GM18507 (cell line): ENCODE data around the gene RPTOR.

Experiments used
- DNase-seq: peaks from one replicate; pipeline ENCODE4 v3.0.0; 2011; ENCODE audit warnings: low read depth; ENCODE audit not compliant: insufficient read length; ENCODE audit errors: extremely low spot score
- FAIRE-seq: peaks from 2 replicates; lab custom pipeline; 2011; peaks lifted over from hg19 to GRCh38; lab: Jason Lieb, UNC

Gene RPTOR

DNA sequence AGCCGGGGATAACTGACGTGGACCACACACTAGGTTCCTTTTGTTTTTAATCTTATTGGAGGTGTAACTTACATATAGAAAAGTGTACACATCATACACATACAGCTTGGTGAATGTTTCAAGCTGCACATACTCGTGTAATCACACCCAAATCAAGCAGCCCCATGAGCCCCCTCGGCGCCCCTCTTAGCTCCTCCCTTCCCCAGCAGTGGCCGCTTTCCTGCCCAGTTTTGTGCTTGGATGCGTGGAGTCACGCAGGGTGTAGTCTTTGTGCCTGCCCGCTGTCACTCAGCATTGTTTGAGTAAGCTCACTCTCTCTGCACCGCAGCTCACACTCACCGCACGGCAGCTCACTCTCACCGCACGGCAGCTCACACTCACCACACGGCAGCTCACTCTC, 295.3 kb downstream of the RPTOR start:
- no peak for FAIRE-seq
- no peak for DNase-seq

DNA sequence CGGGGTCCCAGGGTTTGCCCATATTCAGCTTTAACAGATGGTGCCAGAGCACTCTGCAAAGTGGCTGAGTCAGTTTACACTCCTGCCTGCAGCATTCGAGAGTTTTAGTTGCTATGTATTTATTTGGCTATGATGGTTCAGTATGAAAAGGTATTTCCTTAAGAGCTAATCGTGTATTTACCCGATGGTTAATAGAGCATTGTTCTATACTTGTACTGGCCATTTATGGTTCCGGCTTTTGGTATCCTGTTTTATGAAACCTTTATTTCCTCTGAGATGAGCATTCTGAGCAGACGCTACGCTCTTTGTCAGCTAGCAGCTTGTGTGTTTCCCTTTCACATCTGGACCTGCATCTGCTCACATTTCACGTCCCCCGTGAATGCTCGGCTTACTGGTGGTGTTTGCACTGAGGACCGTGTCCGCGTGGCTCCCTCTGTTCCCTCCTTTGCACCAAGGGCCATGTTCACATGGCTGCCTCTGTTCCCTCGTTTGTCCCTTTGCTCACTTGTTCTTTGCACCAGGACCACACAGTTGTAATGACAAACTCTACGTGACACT, 297.9 kb downstream of the RPTOR start:
- FAIRE-seq (no peak), DNase-seq (no peak)

DNA sequence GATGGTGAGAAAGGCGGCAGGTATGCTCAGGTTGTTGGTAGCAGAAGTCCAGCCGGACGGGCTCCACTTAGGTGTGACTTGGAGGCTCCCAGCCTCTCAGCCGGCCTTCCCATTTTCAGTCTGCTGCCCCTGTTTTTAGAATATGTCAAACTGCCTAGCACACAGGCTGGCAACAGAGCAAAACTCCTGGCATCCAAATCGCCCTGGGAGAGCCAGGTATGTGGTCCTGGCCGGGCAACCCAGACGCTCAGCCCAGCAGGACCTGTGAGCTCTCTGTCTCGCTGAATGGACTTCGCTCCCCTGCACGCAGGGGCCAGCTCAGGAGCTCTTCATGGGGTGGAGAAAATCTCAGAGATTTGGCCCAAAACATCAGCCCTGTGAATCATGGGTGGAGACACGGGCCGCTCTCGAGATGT, 299.1 kb downstream of the RPTOR start:
- no peak for DNase-seq
- FAIRE-seq: no peak

DNA sequence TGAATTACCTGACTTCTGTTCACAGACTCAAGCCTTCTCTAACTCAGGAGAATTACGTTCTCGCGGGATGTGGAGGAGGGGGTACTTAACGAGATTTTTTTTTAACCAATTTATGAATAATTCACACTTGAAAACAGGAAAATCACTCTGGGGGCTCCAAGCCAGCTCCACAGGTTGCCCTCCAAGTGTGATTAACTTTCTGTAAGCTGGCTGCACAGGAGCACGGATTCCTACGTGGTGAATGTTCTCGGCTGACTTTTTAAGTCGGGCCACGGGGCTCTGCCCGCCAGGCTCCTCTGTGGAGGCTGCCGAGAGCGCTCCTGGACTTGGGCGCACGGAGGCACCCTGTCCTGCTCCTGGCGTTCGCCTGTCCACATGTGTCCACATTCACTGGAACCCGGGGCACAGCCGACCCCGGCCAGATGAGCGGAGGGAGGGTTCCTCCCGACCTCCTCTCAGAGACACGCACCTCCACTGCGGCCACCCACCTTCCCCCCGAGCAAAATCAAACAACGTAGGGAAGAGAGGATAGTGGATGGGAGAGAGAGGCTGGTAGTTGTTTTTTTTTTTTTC, 299.9 kb downstream of the RPTOR start:
- no peak for FAIRE-seq
- no peak for DNase-seq

DNA sequence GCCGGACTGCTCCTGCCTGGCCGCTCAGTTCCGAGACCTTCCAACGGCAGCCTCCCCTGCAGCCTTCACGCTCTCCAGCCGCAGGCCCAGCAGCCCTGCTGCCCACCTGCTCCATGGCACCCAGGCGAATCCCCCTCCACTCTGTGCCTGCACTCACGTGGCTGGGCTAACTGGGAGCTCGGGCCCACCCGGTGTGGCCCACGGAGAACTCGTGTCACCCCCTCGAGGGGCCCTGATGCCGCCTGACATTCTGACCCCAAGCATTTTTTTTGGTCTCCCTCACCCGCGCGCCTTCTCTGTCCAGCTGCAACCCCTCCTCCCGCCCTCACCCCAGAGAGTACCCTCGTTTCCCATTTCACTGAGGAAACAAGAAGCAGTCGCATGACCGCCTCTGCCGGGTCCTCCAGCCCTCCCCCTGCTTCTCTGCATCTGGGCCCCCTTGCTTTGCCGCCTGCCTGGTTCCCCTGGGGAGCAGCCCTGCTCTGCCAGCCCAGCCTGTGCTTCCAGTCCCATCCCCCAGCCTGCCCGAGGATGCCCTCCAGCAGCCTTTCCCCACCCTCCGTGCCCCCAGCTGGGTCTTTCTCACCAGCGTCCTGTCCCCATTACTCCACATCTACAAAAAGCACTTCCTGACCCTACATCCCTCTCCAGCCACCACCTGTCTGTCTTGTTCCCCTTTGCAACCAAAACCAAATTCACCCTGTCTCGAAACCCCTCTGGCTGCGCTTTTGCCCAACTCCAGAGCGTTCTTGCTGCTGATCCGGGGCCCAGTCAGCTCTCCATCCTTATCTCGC, 300.6 kb downstream of the RPTOR start:
- no peak for FAIRE-seq
- no peak for DNase-seq

DNA sequence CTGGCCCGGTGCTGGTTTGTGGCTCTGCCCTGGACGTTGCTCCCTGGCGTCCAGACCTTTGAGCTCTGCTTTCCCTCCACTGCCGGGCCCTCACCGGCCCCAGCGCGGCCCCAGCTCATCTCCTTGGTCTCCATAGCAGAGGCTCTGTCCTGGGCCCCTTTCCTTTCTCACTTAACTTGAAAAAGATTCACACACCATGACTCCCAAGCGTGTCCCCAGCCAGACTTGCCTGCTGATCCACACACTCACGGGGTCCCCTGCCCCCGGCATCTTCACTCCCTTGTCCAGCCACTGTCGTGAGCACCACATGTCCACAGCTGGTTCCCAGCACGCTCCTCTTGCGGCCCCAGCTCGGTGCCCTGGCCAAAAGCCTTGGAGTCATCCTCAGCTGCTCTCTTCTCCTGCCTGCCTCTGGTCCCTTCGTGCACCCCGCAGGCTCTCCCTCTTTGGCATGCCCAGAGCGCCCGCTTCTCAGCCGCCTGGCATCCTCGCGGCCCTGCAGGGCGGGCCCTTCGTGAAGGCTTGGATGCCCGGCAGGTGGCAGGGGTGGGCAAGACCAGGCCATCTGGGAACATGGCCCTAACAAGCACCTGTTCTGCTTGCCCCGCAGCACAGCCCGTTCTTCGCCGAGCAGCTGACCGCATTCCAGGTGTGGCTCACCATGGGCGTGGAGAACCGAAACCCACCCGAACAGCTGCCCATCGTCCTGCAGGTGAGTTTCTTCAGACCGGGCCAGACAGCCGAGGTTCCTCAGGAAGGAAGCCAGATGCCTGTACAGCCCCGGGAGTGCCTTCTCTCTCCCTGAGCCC, 301.4 kb downstream of the RPTOR start:
- no peak for DNase-seq
- no peak for FAIRE-seq

DNA sequence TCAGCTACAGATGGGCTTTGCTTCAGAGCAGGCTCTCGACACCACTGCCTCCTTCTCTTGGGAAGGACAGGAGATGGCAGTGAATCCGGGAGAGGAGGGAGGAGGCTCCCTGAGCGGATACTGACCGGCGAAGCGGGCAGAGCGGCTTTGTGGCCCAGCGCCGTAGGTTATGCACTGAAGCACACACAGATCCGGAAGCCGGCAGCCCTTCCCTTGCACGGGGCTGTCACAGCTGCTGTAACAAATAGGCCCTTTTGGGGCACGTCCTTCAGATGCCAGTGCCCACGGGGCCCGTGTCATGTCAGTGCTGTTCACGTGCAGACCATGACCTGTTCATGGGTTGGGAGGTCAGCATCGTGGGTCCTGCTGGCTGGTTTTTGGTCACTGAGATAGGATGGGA, 302.3 kb downstream of the RPTOR start:
- DNase-seq: no peak
- no peak for FAIRE-seq

DNA sequence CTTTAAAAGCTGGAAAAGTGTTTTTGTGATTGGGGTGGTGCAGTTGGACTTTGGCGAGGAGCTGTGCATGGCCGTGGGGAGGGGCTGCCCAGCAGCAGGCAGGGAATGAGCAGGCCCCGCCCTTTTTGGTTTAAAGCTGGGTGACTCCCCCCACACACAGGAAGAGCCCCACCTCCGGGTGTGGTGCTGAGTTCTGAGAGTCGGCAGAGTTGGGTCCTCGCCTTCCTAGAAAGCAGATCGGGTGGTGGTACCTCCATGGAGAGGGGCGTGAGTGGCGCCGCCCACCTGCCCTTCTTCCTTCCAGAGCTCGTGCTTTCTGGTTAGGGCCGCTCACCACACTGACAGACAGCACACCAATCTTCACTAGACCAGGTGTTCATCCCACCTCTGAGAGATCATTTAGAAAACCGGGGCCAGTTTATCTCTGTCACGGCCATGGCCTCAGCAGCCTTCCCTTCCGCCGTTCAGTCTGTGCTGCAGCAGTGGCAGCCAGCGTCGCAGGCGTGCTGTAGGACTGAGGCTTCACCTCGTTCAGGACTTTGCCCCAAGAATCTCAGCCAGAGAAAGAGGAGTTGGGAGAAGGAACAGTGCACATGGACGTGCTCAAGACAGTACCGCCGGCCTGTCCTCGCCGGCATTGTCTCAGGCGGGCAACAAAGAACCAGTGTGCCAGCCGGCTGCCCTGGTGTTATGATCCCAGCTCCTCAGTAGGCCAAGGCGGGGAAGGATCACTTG, 303.0 kb downstream of the RPTOR start:
- DNase-seq (no peak), FAIRE-seq (no peak)

DNA sequence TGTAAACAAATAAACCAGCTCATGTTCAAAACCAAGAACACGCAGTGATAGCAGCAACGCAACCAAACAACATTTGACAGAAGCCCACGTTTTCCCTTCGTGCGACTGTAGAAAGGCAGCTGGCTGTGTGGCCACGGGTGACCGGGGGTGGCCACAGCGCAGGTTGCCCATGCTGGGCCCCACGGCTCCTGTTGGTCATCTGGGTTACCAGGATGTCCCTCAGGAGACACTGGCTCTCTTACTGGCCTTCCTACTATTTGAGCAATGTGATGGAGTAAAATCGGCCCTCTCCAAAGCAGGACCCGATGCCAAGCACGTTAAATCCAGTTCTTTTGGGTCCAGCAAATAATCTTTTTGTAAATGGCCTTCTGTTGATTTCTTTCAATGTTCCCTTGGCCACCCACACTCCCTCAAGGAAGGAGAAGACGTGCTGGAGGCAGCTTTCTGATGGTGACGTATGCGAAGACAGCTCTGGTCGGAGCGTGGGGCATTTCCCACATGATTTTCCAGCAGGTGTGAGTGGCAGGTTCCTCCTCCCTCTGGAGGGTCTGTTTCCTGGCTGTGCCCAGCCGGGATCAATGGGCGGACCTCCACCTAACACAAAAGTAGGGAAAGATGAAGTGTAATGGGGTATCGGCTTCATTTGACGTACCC, 303.9 kb downstream of the RPTOR start:
- DNase-seq (no peak), FAIRE-seq (no peak)

DNA sequence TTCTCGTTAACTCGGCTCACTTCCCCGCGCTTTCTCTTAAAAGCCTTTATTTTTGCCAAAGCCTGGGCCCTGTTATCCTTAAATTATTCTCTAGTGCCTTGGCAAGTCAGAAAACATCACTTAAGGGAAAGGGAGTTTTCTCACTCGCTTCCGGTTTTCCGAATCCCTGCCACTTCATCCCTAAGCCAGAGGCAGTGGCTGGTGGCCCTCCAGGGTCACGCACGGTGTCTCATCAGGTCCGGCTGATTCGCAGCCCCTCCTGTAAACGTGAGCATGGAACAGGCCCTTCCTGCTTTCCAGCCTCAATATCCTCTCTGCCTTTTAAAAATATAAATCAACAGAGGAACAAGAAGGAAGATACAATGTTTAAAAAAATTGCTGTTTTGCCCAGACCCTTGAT, 304.5 kb downstream of the RPTOR start:
- FAIRE-seq (no peak), DNase-seq (no peak)

DNA sequence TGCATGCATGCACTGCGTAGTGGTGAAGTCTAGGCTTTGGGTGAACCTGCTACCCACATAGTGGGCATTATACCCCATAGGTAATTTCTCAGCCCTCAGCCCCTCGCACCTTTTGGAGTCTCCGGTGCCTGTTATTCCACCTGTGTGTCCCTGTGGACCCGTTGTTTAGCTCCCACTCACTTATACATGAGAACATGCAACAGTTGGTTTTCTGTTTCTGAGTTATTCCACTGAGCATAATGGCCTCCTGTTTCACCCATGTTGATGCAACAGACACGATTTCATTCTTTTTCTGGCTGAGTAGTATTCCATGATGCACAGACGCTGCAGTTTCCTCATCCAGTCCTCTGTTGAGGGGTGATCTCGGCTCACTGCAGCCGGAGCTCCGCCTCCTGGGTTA, 305.5 kb downstream of the RPTOR start:
- no peak for FAIRE-seq
- DNase-seq: no peak

DNA sequence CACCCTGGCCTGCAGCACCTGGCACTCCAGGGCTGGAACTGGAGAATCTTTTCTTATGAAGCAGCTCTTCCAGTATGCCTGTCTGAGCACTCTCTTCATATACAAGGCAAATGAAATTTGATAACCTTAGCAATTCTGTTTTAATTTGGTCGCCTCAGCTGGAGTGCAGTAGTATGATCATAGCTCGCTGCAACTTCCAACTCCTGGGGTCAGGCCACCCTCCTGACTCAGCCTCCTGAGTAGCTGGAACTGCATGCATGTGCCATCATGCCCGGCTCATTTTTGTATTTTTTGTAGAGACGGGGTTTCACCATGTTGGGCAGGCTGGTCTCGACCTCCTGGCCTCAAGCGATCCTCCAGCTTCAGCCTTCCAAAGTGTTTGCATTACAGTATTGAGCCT, 306.2 kb downstream of the RPTOR start:
- DNase-seq (no peak), FAIRE-seq (no peak)

DNA sequence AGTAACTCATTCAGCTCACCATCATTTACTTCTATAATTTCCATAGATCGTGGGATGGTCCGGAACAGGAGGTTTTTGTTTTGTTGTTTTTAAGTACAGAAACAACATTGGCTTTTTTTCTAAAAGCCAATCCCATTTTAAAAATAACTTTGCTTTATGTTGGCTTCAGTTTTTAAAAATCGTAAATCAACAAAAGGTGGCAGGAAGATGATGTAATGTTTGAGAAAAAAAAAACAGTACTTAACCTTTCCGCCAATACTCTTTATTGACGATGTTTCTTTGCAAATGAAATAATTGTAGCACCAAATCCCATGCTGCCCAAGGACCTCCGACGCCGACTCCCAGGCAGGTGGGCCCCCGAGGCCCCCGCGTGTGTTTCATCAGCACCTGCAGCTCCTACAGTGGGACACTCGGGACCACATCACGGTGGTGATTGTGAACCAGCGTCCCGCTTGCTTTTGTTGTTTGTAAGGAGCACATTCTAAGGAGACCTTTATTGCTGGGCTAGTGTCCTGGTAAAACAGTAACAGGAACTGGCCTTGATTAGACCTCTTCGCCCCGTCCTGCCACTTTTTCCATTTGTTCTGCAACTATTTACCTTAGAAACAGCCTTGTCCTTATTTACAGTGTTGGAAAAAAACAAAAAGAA, 306.8 kb downstream of the RPTOR start:
- no peak for DNase-seq
- no peak for FAIRE-seq

DNA sequence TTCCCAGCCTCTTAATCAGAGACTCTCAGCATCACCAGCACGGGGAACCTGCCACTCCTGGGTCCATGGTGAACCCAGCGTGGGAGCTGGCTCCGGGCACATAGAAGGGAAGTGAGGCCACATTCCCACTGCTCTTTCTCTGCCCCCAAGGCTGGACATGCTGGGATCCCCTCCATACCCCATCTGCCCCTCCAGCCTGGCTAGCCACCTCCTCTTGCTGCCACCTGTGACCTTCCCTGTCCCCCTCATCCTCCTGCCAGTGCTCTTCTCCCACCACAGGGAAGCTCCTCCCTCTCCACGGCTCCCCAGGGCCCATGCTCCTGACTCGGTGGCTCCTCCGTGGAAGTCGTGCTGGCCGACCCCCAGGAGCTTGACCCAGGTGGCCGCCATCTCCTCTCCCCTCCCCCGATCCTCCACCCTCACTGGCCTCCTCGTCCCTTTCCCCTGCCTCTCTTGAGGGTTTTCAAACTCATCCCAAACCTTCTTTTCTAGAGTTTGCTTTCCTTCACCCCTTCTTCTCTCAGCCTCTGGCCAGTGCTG, 307.9 kb downstream of the RPTOR start:
- no peak for FAIRE-seq
- no peak for DNase-seq

DNA sequence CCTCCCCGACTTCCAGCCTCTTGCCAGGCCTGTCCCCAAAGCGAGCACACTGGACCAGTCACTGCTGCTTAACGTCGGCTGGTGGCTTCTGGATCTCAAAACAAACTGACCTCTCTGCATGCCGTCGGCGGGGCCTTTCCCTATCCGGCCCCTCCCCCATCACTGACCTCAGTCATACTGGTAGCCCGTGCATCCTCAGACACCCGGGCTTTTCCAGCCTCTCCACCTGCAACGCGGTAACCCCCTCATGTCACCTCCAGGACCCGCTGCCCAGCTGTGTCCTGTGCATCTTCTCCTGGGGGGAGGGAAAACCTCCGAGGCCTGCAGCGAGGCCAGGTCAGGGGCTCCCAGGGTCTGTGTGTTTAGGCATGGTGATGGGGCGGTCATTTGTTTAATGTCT, 308.4 kb downstream of the RPTOR start:
- FAIRE-seq: no peak

DNA sequence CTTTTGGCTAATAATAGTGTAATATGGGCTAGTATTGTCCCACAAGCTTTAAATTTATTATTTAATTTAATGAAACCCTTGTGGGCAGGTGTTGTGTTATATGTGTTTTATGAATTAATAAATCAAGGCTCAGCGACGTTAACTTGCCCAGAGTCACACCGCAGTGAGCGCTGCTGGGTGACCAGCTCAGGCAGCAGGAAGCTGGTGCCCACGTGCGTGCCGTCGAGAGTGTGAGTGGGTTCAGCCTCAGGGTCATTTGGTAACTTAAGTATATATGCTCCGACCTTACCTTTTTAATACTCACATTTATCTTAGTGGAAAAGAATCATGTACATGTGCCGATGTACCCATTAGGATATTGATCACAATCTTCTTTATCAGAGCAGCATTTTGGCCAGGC, 309.6 kb downstream of the RPTOR start:
- no peak for FAIRE-seq

More for the DNA sequence above, 308.4 kb downstream of the RPTOR start:
- no peak for DNase-seq

DNA sequence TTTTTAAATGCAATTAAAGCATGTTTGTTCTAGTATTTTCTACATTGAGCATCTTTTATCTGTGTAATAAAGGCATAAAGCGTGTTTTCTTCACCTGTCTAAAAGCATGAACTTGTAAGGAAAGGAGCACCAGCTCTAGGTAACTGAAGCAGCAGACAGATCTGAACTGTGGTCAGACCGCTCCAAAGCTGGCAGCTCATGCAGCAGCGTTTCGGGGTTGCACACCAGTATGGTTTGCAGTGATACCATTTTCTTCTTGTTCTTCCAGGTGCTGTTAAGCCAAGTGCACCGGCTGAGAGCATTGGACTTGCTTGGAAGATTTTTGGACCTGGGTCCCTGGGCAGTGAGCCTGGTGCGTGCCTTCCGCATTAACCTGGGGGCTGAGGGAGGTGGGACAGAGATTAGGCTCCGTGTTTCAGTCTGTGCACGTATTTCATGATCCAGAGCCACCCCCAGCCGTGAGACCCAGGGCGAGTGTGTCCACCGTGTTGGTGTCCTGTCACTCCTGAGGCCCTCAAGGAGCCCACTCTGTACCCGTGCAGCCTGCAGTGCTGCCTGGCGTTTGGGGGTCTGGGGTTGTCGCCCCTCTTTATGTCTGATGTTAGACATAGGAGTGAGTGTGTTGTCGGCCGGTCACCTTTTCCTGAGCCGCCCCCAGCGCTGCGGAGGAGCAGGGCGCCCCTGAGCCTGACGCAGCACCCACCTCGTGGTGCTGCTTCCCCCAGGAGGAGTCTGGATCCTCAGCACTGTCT, 310.7 kb downstream of the RPTOR start:
- FAIRE-seq: no peak
- DNase-seq: no peak

More for the DNA sequence above, 309.6 kb downstream of the RPTOR start:
- no peak for DNase-seq
